Measurements from ENCODE around the gene CNDP1.
A peak's percentile ranks its signal among the peaks of the same experiment; 100 is the strongest.

CNDP1 gene

GRCh38 chr18:74589021-74589420, 54.7 kb downstream of the CNDP1 start:
- no peak for DNase-seq

- DNase-seq, result no peak
Measured at GRCh38 chr18:74589811-74590210, 55.5 kb downstream of the CNDP1 start.

- DNase-seq, result no peak
Measured at GRCh38 chr18:74590671-74591070, 56.4 kb downstream of the CNDP1 start.

GRCh38 chr18:74595431-74595830, 61.1 kb downstream of the CNDP1 start:
- no peak for DNase-seq

GRCh38 chr18:74597034-74597661, 62.8 kb downstream of the CNDP1 start:
- DNase-seq, result peak; percentile 73

GRCh38 chr18:74597662-74598349, 63.5 kb downstream of the CNDP1 start, which contains the start of gene ZNF407:
TSS of gene ZNF407 (plus strand) at chr18:74597870. CDS start at chr18:74631020, 33,150 bp downstream.
- DNase-seq, result peak; percentile 88

GRCh38 chr18:74598350-74599001, 64.2 kb downstream of the CNDP1 start:
- DNase-seq, result peak; percentile 70

GRCh38 chr18:74604361-74604760, 70.1 kb downstream of the CNDP1 start:
- DNase-seq, result no peak

- no peak for DNase-seq
Measured at GRCh38 chr18:74604774-74605173, 70.5 kb downstream of the CNDP1 start.

- DNase-seq, result no peak
Measured at GRCh38 chr18:74608681-74609080, 74.4 kb downstream of the CNDP1 start.

GRCh38 chr18:74609535-74609934, 75.2 kb downstream of the CNDP1 start:
- DNase-seq, result no peak

- DNase-seq, result no peak
Measured at GRCh38 chr18:74610051-74610615, 75.8 kb downstream of the CNDP1 start.

GRCh38 chr18:74610860-74611259, 76.6 kb downstream of the CNDP1 start:
- DNase-seq, result no peak

- DNase-seq, result no peak
Measured at GRCh38 chr18:74611765-74612164, 77.5 kb downstream of the CNDP1 start.

GRCh38 chr18:74613381-74613780, 79.1 kb downstream of the CNDP1 start:
- no peak for DNase-seq

GRCh38 chr18:74616494-74616893, 82.2 kb downstream of the CNDP1 start:
- DNase-seq, result no peak

GRCh38 chr18:74617486-74617885, 83.2 kb downstream of the CNDP1 start:
- no peak for DNase-seq

GRCh38 chr18:74622072-74622471, 87.8 kb downstream of the CNDP1 start:
- no peak for DNase-seq

GRCh38 chr18:74623047-74623816, 88.9 kb downstream of the CNDP1 start:
- DNase-seq, result peak; percentile 60

GRCh38 chr18:74624466-74624865, 90.2 kb downstream of the CNDP1 start:
- DNase-seq, result no peak

- DNase-seq, result no peak
Measured at GRCh38 chr18:74625157-74625556, 90.9 kb downstream of the CNDP1 start.

GRCh38 chr18:74626049-74626874, 92.0 kb downstream of the CNDP1 start:
- DNase-seq, result no peak
